Keratinocyte (primary cell): Measurements from ENCODE around the gene ARHGAP1.

Experiments used
- CTCF ChIP-seq, 3 experiments: IDR thresholded peaks in 1 of 3; conservative IDR thresholded peaks in 1 of 3; optimal IDR thresholded peaks in 1 of 3; 2 replicates in 2 of 3; 3 replicates in 1 of 3; pipeline versions ENCODE3 to v1.5.1; 2011; ENCODE audit warnings: low read length in 3 of 3, mild to moderate bottlenecking in 3 of 3, moderate library complexity in 2 of 3, control low read depth in 1 of 3, inconsistent platforms in 1 of 3; ENCODE audit not compliant: insufficient read depth in 2 of 3; ENCODE audit errors: extremely low read depth in 1 of 3
- EZH2 ChIP-seq: IDR thresholded peaks from one replicate; pipeline ENCODE4 v1.6.1; 2012; ENCODE audit warnings: inconsistent platforms, mild to moderate bottlenecking, low read length, moderate library complexity

GRCh38 chr11:46680815-46681214 lies 19.6 kb downstream of the ARHGAP1 start:
- no peak for TF ChIP-seq EZH2
- TF ChIP-seq CTCF (optimal IDR thresholded peaks at IDR 0.05 in 1 of 3, IDR thresholded peaks at IDR 0.05 in 1 of 3, conservative IDR thresholded peaks at IDR 0.05 in 1 of 3; ENCODE audit: extremely low read depth in 1 of 3, insufficient read depth in 2 of 3, low read length in 3 of 3) = no peak
